Prostate gland (tissue), 2 donors: ENCODE data around the gene FOXP2. TPM values are rescaled to one million over a fixed set of nuclear protein-coding genes. Genes with fewer than 3 reads are reported as not detected.
"Not testable (repeated sequence)": the region's sequence is repeated elsewhere in the genome, so short reads cannot be mapped to it uniquely, and the experiment has no call there.

ENCODE experiments used
- DNase-seq: peaks from one replicate; pipeline ENCODE4 v3.0.0-alpha.2; 2019; ENCODE audit warnings: low spot score
- H3K27ac ChIP-seq, 2 donors: fragments of 200-600 bp; sonication (generic); 2 replicates each; pipeline ENCODE4 v1.5.1; 2017 to 2019
- H3K27me3 ChIP-seq: fragments of 200-600 bp; sonication (generic); replicated peaks from 2 replicates; pipeline ENCODE4 v1.5.1; 2019; ENCODE audit not compliant: insufficient read depth
- H3K36me3 ChIP-seq, 2 donors: fragments of 200-600 bp; sonication (generic); 1 replicate in 1 of 2; 2 replicates in 1 of 2; pipeline versions ENCODE4 v1.5.1 to v1.8.1; 2017 to 2019
- H3K4me1 ChIP-seq: fragments of 200-600 bp; sonication (generic); replicated peaks from 2 replicates; pipeline ENCODE4 v1.5.1; 2019
- H3K4me3 ChIP-seq, 2 donors: fragments of 200-600 bp; sonication (generic); 2 replicates each; pipeline ENCODE4 v1.5.1; 2017 to 2019
- H3K9me3 ChIP-seq: fragments of 200-600 bp; sonication (generic); 2 replicates; pipeline ENCODE4 v1.5.1; 2017
- CTCF ChIP-seq, 4 experiments: fragments of 200-600 bp in 2 of 4; fragments of 450-650 bp in 2 of 4; sonication (generic) in 2 of 4; IDR thresholded peaks; 1 replicate in 3 of 4; 2 replicates in 1 of 4; pipeline ENCODE4 v1.5.1; 2016 to 2019; ENCODE audit warnings: antibody characterized with exemption in 4 of 4, mild to moderate bottlenecking in 2 of 4, moderate library complexity in 2 of 4
- POLR2A ChIP-seq: fragments of 450-650 bp; IDR thresholded peaks from one replicate; pipeline ENCODE4 v1.6.1; 2016; ENCODE audit warnings: antibody characterized with exemption, mild to moderate bottlenecking
- POLR2AphosphoS5 ChIP-seq: sonication (generic); formaldehyde crosslinking; IDR thresholded peaks from one replicate; pipeline ENCODE4 v1.6.1; 2017; ENCODE audit warnings: antibody characterized with exemption
- WGBS: methylation state at CpG from one replicate; pipeline ENCODE4 v1.1.5; 2018; 5-methylcytosine and 5-hydroxymethylcytosine counted together
- intact Hi-C: fragments of 100-400 bp; cut with DNase I; formaldehyde crosslinking; loops from one replicate; pipeline ENCODE4 v1.14.2; 2022
- total RNA-seq, 2 donors: library from RNA; depleted of rRNA; stranded (reverse); fragments of >200 nt; gene quantifications; one replicate each; pipeline ENCODE4 v1.1.0, GENCODE V29; 2016

FOXP2 gene
- total RNA-seq, 2 donors from 2014 or later, result 4.9 to 5.6 TPM

- 100% methylated on average over 1 of the region's 1 CpG for WGBS
- intact Hi-C loops, result no loop called here
Measured at GRCh38 chr7:114487174-114487573, 72.6 kb downstream of the FOXP2 start.

GRCh38 chr7:114488696-114489095 lies 74.1 kb downstream of the FOXP2 start:
- DNase-seq, result no peak
- no peak overlapping the region for H3K4me3 ChIP-seq

More at GRCh38 chr7:114487174-114487573, 72.6 kb downstream of the FOXP2 start:
- Histone ChIP-seq H3K4me3 (no peak overlapping the region), H3K36me3 (no peaks in the 10 kb centered on the region), H3K4me1 (no peaks in the 10 kb centered on the region), H3K27me3 (no peaks in the 10 kb centered on the region), H3K27ac (no peak overlapping the region), H3K9me3 (no peaks in the 10 kb centered on the region)
- DNase-seq, result no peak
- TF ChIP-seq POLR2A, result no peak

DNA sequence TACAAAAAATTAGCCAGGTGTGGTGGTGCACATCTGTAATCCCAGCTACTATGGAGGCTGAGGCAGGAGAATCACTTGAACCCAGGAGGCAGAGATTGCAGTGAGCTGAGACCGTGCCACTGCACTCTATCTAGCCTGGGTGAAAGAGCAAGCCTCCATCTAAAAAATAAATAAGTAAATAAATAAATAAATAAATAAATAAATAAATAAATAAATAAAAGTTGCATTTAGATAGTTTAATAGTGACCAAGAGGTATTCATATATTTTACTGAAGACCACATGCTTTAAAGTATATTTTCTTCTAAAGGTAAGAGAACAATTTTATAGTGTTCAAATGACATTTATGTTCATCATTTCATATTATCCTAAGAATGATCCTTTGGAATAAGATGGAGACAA lies 82.9 kb downstream of the FOXP2 start:
- H3K27ac ChIP-seq, H3K36me3 ChIP-seq, DNase-seq, H3K9me3 ChIP-seq, H3K4me1 ChIP-seq, intact Hi-C loops, H3K27me3 ChIP-seq, H3K4me3 ChIP-seq: not testable (repeated sequence)
- 88% methylated on average over 1 of the region's 1 CpG for WGBS

More at GRCh38 chr7:114488696-114489095, 74.1 kb downstream of the FOXP2 start:
- Histone ChIP-seq H3K9me3 (no peaks in the 10 kb centered on the region), H3K36me3 (no peaks in the 10 kb centered on the region), H3K27ac (no peak overlapping the region), H3K4me1 (no peaks in the 10 kb centered on the region), H3K27me3 (no peaks in the 10 kb centered on the region)
- intact Hi-C loops, result no loop called here
- TF ChIP-seq POLR2AphosphoS5, result no peak
- no peak for TF ChIP-seq CTCF (IDR thresholded peaks at IDR 0.05)
- no peak for TF ChIP-seq POLR2A
- WGBS, result 67% methylated on average over 2 of the region's 2 CpGs

DNA sequence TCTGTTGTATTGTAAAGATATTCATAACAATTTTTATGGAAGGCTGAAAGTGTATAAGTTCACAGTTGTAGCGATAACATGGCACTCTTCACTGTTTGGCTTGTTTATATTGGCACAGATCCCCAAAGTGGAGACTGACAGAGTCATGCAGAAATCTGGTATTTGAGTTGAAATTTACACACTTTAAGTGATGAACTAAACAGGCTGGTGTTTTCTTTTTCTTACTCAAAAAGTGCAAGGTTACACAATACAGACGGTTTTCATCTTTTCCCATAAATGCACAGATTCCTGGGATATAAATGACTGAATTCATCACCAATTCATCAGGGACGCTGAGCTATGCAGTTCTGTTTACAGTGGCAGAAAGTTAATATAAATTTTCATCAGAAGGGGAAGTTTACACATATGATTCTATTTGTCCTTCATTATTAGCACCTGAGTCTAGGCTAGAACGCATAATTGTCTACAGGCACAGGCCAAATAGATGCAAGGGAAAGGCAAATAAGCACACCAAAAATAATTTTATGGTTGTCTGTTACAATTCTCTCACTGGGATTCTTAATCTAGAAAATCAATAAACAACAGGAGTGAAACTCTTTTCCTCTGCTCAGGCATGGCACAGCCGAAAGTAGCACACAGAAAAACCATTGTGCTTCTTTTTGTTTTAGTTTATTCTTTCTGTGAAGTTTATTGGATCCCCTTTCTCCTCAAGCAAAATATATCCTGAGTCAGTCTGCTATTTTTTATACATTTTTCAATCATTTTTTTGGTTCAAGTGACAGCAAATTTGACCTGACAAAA lies 88.0 kb downstream of the FOXP2 start:
- no peaks in the 10 kb centered on the region for H3K36me3 ChIP-seq
- DNase-seq, result no peak
- intact Hi-C loops, result no loop called here
- WGBS, result 21% methylated on average over 5 of the region's 5 CpGs
- no peak overlapping the region for H3K27ac ChIP-seq
- H3K27me3 ChIP-seq, result no peaks in the 10 kb centered on the region
- no peak for TF ChIP-seq POLR2AphosphoS5
- TF ChIP-seq CTCF (IDR thresholded peaks at IDR 0.05), result no peak
- no peak for TF ChIP-seq POLR2A
- H3K4me1 ChIP-seq, result no peaks in the 10 kb centered on the region
- H3K4me3 ChIP-seq, result no peak overlapping the region
- no peaks in the 10 kb centered on the region for H3K9me3 ChIP-seq

GRCh38 chr7:114504586-114504985 lies 90.0 kb downstream of the FOXP2 start:
- Histone ChIP-seq H3K27ac (no peak overlapping the region), H3K4me3 (no peak overlapping the region), H3K9me3 (no peaks in the 10 kb centered on the region), H3K36me3 (no peaks in the 10 kb centered on the region), H3K4me1 (no peaks in the 10 kb centered on the region), H3K27me3 (no peaks in the 10 kb centered on the region)
- intact Hi-C loops, result no loop called here
- TF ChIP-seq POLR2A, result no peak
- TF ChIP-seq CTCF (IDR thresholded peaks at IDR 0.05), result no peak
- TF ChIP-seq POLR2AphosphoS5, result no peak
- 73% methylated on average over 1 of the region's 1 CpG for WGBS
- no peak for DNase-seq

DNA sequence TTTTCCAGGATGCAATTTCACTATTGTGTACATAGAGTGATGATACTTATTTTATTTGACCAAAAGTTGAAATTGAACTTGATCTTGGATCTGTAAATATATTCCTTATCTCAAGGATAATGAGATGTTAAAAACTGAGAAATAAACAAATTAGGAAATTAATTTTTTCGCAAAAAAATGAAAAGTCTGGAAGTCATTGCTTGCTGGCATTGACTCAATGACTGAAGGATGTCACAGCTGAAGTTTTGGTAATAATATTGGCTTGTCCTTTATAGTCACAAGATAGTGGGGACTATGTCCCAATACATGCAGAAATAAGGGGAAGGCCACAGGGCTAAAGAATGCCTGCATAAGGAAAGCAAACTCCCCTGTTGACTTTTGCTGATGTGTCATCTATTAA lies 92.8 kb downstream of the FOXP2 start:
- H3K4me1 ChIP-seq, result no peaks in the 10 kb centered on the region
- H3K4me3 ChIP-seq, result no peak overlapping the region
- no peak overlapping the region for H3K27ac ChIP-seq
- TF ChIP-seq CTCF (IDR thresholded peaks at IDR 0.05) (no peak), POLR2AphosphoS5 (no peak)
- H3K36me3 ChIP-seq, result no peaks in the 10 kb centered on the region
- intact Hi-C loops, result no loop called here
- no peaks in the 10 kb centered on the region for H3K27me3 ChIP-seq
- 93% methylated on average over 1 of the region's 1 CpG for WGBS
- no peaks in the 10 kb centered on the region for H3K9me3 ChIP-seq
- DNase-seq, result no peak
